ENCODE results near the gene SLC6A11.

SLC6A11 gene

GRCh38 chr3:10960255-10960654 lies 144.2 kb downstream of the SLC6A11 start:
- Histone ChIP-seq H4K8ac (ENCODE audit: low read length) (no peak overlapping the region), H3K27ac (ENCODE audit: low read length, poor library complexity, severe bottlenecking) (no peak overlapping the region), H2AFZ (ENCODE audit: low read depth, low read length) (no peak overlapping the region), H3K36me3 (ENCODE audit: control insufficient read depth in 1 of 2, insufficient read depth in 2 of 2, low read depth in 1 of 2, low read length in 2 of 2) (no peaks in the 10 kb centered on the region), H2BK12ac (ENCODE audit: low read length in 2 of 2) (no peak overlapping the region), H3K4me2 (ENCODE audit: low read length, poor library complexity, severe bottlenecking) (no peak overlapping the region), H2BK120ac (ENCODE audit: low read depth, low read length) (no peak overlapping the region), H3K9me3 (ENCODE audit: control insufficient read depth, low read length) (no peaks in the 10 kb centered on the region), H2AK5ac (ENCODE audit: low read length, severe bottlenecking) (no peak overlapping the region), H3K4me1 (ENCODE audit: control insufficient read depth, insufficient read depth, low read depth, low read length) (peaks cover 22% of the 10 kb centered on the region), H3K18ac (ENCODE audit: low read depth in 1 of 2, low read length in 2 of 2) (no peak overlapping the region), H3K23ac (ENCODE audit: low read length in 2 of 2) (no peak overlapping the region), H2BK15ac (ENCODE audit: low read depth, poor library complexity, severe bottlenecking) (no peak overlapping the region), H3K4me3 (ENCODE audit: insufficient read depth in 1 of 2, low read depth in 1 of 2, low read length in 2 of 2) (no peak overlapping the region), H3K9ac (ENCODE audit: low read length) (no peak overlapping the region), H3K4ac (ENCODE audit: low read depth in 1 of 2, low read length in 2 of 2) (no peak overlapping the region), H3K27me3 (ENCODE audit: control insufficient read depth in 1 of 2, insufficient read depth in 1 of 2, low read length in 2 of 2) (peaks cover 3 to 82% of the 10 kb centered on the region in 2 experiments), H4K91ac (ENCODE audit: low read length) (no peak overlapping the region), H3K14ac (ENCODE audit: low read length in 2 of 2) (no peak overlapping the region), H3K79me1 (replicated peaks; ENCODE audit: low read length, poor library complexity, severe bottlenecking) (no peaks in the 10 kb centered on the region), H2BK5ac (ENCODE audit: low read depth, low read length, poor library complexity, severe bottlenecking) (no peak overlapping the region)
- WGBS, result 67% methylated on average over 6 of the region's 6 CpGs
- no peak for DNase-seq

DNA sequence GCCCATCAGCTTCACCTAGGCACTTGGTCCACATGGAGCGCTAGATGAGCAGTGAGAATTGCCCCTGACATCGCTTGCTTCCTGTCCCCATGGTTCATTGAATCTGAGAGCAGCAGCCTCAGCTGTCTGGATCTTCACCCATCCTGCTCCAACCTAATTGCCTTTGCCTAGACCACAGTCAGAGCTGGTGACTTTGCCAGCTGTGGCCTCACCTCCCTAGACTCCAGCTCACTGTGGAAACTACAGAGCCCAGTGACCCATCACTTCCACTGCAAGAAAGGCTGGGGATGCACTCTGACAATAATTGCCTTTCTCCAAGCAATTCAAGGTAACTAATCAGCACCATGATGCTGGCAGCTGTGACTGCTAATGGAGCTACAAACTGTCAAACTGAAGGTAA lies 145.9 kb downstream of the SLC6A11 start:
- Histone ChIP-seq H3K27me3 (ENCODE audit: control insufficient read depth in 1 of 2, insufficient read depth in 1 of 2, low read length in 2 of 2) (peaks cover 3 to 83% of the 10 kb centered on the region in 2 experiments), H3K18ac (ENCODE audit: low read depth in 1 of 2, low read length in 2 of 2) (no peak overlapping the region), H4K8ac (ENCODE audit: low read length) (no peak overlapping the region), H2BK12ac (ENCODE audit: low read length in 2 of 2) (no peak overlapping the region), H3K9ac (ENCODE audit: low read length) (no peak overlapping the region), H3K4me3 (ENCODE audit: insufficient read depth in 1 of 2, low read depth in 1 of 2, low read length in 2 of 2) (no peak overlapping the region), H3K9me3 (ENCODE audit: control insufficient read depth, low read length) (no peaks in the 10 kb centered on the region), H3K23ac (ENCODE audit: low read length in 2 of 2) (no peak overlapping the region), H2BK15ac (ENCODE audit: low read depth, poor library complexity, severe bottlenecking) (no peak overlapping the region), H2BK120ac (ENCODE audit: low read depth, low read length) (no peak overlapping the region), H3K4ac (ENCODE audit: low read depth in 1 of 2, low read length in 2 of 2) (no peak overlapping the region), H4K91ac (ENCODE audit: low read length) (no peak overlapping the region), H2BK5ac (ENCODE audit: low read depth, low read length, poor library complexity, severe bottlenecking) (no peak overlapping the region), H3K4me2 (ENCODE audit: low read length, poor library complexity, severe bottlenecking) (no peak overlapping the region), H3K79me1 (replicated peaks; ENCODE audit: low read length, poor library complexity, severe bottlenecking) (no peaks in the 10 kb centered on the region), H3K36me3 (ENCODE audit: control insufficient read depth in 1 of 2, insufficient read depth in 2 of 2, low read depth in 1 of 2, low read length in 2 of 2) (no peaks in the 10 kb centered on the region), H2AFZ (ENCODE audit: low read depth, low read length) (no peak overlapping the region), H2AK5ac (ENCODE audit: low read length, severe bottlenecking) (no peak overlapping the region), H3K14ac (ENCODE audit: low read length in 2 of 2) (no peak overlapping the region), H3K4me1 (ENCODE audit: control insufficient read depth, insufficient read depth, low read depth, low read length) (peaks cover 13% of the 10 kb centered on the region), H3K27ac (ENCODE audit: low read length, poor library complexity, severe bottlenecking) (no peak overlapping the region)
- 69% methylated on average over 2 of the region's 2 CpGs for WGBS
- no peak for DNase-seq

- Histone ChIP-seq H2BK5ac (ENCODE audit: low read depth, low read length, poor library complexity, severe bottlenecking) (no peak overlapping the region), H3K23ac (ENCODE audit: low read length in 2 of 2) (no peak overlapping the region), H4K91ac (ENCODE audit: low read length) (no peak overlapping the region), H3K27ac (ENCODE audit: low read length, poor library complexity, severe bottlenecking) (no peak overlapping the region), H3K14ac (ENCODE audit: low read length in 2 of 2) (no peak overlapping the region), H3K4me1 (ENCODE audit: control insufficient read depth, insufficient read depth, low read depth, low read length) (peaks cover 9% of the 10 kb centered on the region), H2AK5ac (ENCODE audit: low read length, severe bottlenecking) (no peak overlapping the region), H3K4ac (ENCODE audit: low read depth in 1 of 2, low read length in 2 of 2) (no peak overlapping the region), H3K9me3 (ENCODE audit: control insufficient read depth, low read length) (no peaks in the 10 kb centered on the region), H3K18ac (ENCODE audit: low read depth in 1 of 2, low read length in 2 of 2) (no peak overlapping the region), H2BK120ac (ENCODE audit: low read depth, low read length) (no peak overlapping the region), H3K4me2 (ENCODE audit: low read length, poor library complexity, severe bottlenecking) (no peak overlapping the region), H2BK15ac (ENCODE audit: low read depth, poor library complexity, severe bottlenecking) (no peak overlapping the region), H4K8ac (ENCODE audit: low read length) (no peak overlapping the region), H3K79me1 (replicated peaks; ENCODE audit: low read length, poor library complexity, severe bottlenecking) (no peaks in the 10 kb centered on the region), H3K9ac (ENCODE audit: low read length) (no peak overlapping the region), H2BK12ac (ENCODE audit: low read length in 2 of 2) (no peak overlapping the region), H3K36me3 (ENCODE audit: control insufficient read depth in 1 of 2, insufficient read depth in 2 of 2, low read depth in 1 of 2, low read length in 2 of 2) (no peaks in the 10 kb centered on the region), H3K4me3 (ENCODE audit: insufficient read depth in 1 of 2, low read depth in 1 of 2, low read length in 2 of 2) (no peak overlapping the region), H3K27me3 (ENCODE audit: control insufficient read depth in 1 of 2, insufficient read depth in 1 of 2, low read length in 2 of 2) (peaks cover 3 to 83% of the 10 kb centered on the region in 2 experiments), H2AFZ (ENCODE audit: low read depth, low read length) (no peak overlapping the region)
- WGBS, result 86% methylated on average over 1 of the region's 5 CpGs
- no peak for DNase-seq
Measured at GRCh38 chr3:10962481-10963036, 146.5 kb downstream of the SLC6A11 start.

GRCh38 chr3:10964537-10965167 lies 148.6 kb downstream of the SLC6A11 start:
- Histone ChIP-seq H3K14ac (ENCODE audit: low read length in 2 of 2) (no peak overlapping the region), H2AK5ac (ENCODE audit: low read length, severe bottlenecking) (no peak overlapping the region), H2BK120ac (ENCODE audit: low read depth, low read length) (no peak overlapping the region), H3K27me3 (ENCODE audit: control insufficient read depth in 1 of 2, insufficient read depth in 1 of 2, low read length in 2 of 2) (peaks cover 12 to 82% of the 10 kb centered on the region in 2 experiments), H2BK12ac (ENCODE audit: low read length in 2 of 2) (no peak overlapping the region), H3K23ac (ENCODE audit: low read length in 2 of 2) (no peak overlapping the region), H3K18ac (ENCODE audit: low read depth in 1 of 2, low read length in 2 of 2) (no peak overlapping the region), H4K91ac (ENCODE audit: low read length) (no peak overlapping the region), H3K4me3 (ENCODE audit: insufficient read depth in 1 of 2, low read depth in 1 of 2, low read length in 2 of 2) (no peak overlapping the region), H3K4me1 (ENCODE audit: control insufficient read depth, insufficient read depth, low read depth, low read length) (peaks cover 6% of the 10 kb centered on the region), H2BK15ac (ENCODE audit: low read depth, poor library complexity, severe bottlenecking) (no peak overlapping the region), H3K4ac (ENCODE audit: low read depth in 1 of 2, low read length in 2 of 2) (no peak overlapping the region), H2BK5ac (ENCODE audit: low read depth, low read length, poor library complexity, severe bottlenecking) (no peak overlapping the region), H3K79me1 (replicated peaks; ENCODE audit: low read length, poor library complexity, severe bottlenecking) (no peaks in the 10 kb centered on the region), H2AFZ (ENCODE audit: low read depth, low read length) (no peak overlapping the region), H3K27ac (ENCODE audit: low read length, poor library complexity, severe bottlenecking) (no peak overlapping the region), H3K9ac (ENCODE audit: low read length) (no peak overlapping the region), H3K36me3 (ENCODE audit: control insufficient read depth in 1 of 2, insufficient read depth in 2 of 2, low read depth in 1 of 2, low read length in 2 of 2) (no peaks in the 10 kb centered on the region), H3K4me2 (ENCODE audit: low read length, poor library complexity, severe bottlenecking) (no peak overlapping the region), H4K8ac (ENCODE audit: low read length) (no peak overlapping the region), H3K9me3 (ENCODE audit: control insufficient read depth, low read length) (no peaks in the 10 kb centered on the region)
- DNase-seq, result no peak
- 54% methylated on average over 5 of the region's 6 CpGs for WGBS
